ENCODE results near the gene CCDC78. TPM values are rescaled to one million over a fixed set of nuclear protein-coding genes. Genes with fewer than 3 reads are reported as not detected.

CCDC78 gene
- total and polyA plus RNA-seq, 2 of the 13 experiments (the other 11 are each of a cell fraction or from before 2014, with no cell fraction given): 0.53 to 1.5 TPM

- no peak for TF ChIP-seq XBP1 (CRISPR knock-in tag; IDR thresholded peaks at IDR 0.05)
- no peak for TF ChIP-seq FOSL1 (CRISPR knock-in tag; IDR thresholded peaks at IDR 0.05; ENCODE audit: borderline replicate concordance)
- no peak for TF ChIP-seq ZNF570 (CRISPR knock-in tag; IDR thresholded peaks at IDR 0.05; ENCODE audit: borderline replicate concordance)
- peak; percentile 78 for TF ChIP-seq RAD21 (CRISPR knock-in tag; IDR thresholded peaks at IDR 0.05)
- no peak for TF ChIP-seq RFXANK (CRISPR knock-in tag; IDR thresholded peaks at IDR 0.05)
- TF ChIP-seq ESRRA (CRISPR knock-in tag; IDR thresholded peaks at IDR 0.05; ENCODE audit: low read depth): peak; percentile 80
- TF ChIP-seq, protein P1, sequence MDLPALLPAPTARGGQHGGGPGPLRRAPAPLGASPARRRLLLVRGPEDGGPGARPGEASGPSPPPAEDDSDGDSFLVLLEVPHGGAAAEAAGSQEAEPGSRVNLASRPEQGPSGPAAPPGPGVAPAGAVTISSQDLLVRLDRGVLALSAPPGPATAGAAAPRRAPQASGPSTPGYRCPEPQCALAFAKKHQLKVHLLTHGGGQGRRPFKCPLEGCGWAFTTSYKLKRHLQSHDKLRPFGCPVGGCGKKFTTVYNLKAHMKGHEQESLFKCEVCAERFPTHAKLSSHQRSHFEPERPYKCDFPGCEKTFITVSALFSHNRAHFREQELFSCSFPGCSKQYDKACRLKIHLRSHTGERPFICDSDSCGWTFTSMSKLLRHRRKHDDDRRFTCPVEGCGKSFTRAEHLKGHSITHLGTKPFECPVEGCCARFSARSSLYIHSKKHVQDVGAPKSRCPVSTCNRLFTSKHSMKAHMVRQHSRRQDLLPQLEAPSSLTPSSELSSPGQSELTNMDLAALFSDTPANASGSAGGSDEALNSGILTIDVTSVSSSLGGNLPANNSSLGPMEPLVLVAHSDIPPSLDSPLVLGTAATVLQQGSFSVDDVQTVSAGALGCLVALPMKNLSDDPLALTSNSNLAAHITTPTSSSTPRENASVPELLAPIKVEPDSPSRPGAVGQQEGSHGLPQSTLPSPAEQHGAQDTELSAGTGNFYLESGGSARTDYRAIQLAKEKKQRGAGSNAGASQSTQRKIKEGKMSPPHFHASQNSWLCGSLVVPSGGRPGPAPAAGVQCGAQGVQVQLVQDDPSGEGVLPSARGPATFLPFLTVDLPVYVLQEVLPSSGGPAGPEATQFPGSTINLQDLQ (CRISPR knock-in tag; IDR thresholded peaks at IDR 0.05): no peak; the same call in none of the 2 replicates
- TF ChIP-seq SNAPC2 (CRISPR knock-in tag; IDR thresholded peaks at IDR 0.05): peak; percentile 39; the same call in 1 of the 2 replicates
- TF ChIP-seq ZNF75D (CRISPR knock-in tag; IDR thresholded peaks at IDR 0.05; ENCODE audit: borderline replicate concordance): no peak
- TF ChIP-seq CSRNP2 (CRISPR knock-in tag; conservative IDR thresholded peaks at IDR 0.05; ENCODE audit: low read depth): 0 out of 2 replicates have a peak, but pooled peaks have one; percentile 44
- TF ChIP-seq POGK (CRISPR knock-in tag; conservative IDR thresholded peaks at IDR 0.05): peak; percentile 96; the same call in 1 of the 2 replicates
- TF ChIP-seq ZNF512 (CRISPR knock-in tag; IDR thresholded peaks at IDR 0.05): no peak
- peak; percentile 34; the same call in 1 of the 2 replicates for TF ChIP-seq ZNF558 (CRISPR knock-in tag; IDR thresholded peaks at IDR 0.05; ENCODE audit: borderline replicate concordance)
- TF ChIP-seq CBFB (CRISPR knock-in tag; IDR thresholded peaks at IDR 0.05): peak; percentile 89
- no peak for TF ChIP-seq BRCA1 (CRISPR knock-in tag; IDR thresholded peaks at IDR 0.05)
- peak; percentile 55; the same call in 1 of the 2 replicates for TF ChIP-seq FOSL2 (CRISPR knock-in tag; IDR thresholded peaks at IDR 0.05)
- TF ChIP-seq SAP130 (CRISPR knock-in tag; IDR thresholded peaks at IDR 0.05; ENCODE audit: low read depth): peak; percentile 98
- TF ChIP-seq HNRNPLL (IDR thresholded peaks at IDR 0.05; ENCODE audit: low read depth, low read length, poor library complexity, severe bottlenecking): peak; percentile 58
- peak; percentile 49 for TF ChIP-seq POLR2AphosphoS5 (IDR thresholded peaks at IDR 0.05; ENCODE audit: low read depth, low read length)
- TF ChIP-seq, protein P2, sequence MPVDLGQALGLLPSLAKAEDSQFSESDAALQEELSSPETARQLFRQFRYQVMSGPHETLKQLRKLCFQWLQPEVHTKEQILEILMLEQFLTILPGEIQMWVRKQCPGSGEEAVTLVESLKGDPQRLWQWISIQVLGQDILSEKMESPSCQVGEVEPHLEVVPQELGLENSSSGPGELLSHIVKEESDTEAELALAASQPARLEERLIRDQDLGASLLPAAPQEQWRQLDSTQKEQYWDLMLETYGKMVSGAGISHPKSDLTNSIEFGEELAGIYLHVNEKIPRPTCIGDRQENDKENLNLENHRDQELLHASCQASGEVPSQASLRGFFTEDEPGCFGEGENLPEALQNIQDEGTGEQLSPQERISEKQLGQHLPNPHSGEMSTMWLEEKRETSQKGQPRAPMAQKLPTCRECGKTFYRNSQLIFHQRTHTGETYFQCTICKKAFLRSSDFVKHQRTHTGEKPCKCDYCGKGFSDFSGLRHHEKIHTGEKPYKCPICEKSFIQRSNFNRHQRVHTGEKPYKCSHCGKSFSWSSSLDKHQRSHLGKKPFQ (CRISPR knock-in tag; IDR thresholded peaks at IDR 0.05; ENCODE audit: insufficient replicate concordance): peak; percentile 18
Measured at GRCh38 chr16:740764-741505, 14.7 kb upstream of the CCDC78 start, which contains the start of gene CIAO3 (continued).
